Cardiac muscle cell (in vitro differentiated cells and primary cell): ENCODE measurements around the gene MYO5A. TPM values are rescaled to one million over a fixed set of nuclear protein-coding genes. Genes with fewer than 3 reads are reported as not detected.
"Not testable (repeated sequence)": the region's sequence is repeated elsewhere in the genome, so short reads cannot be mapped to it uniquely, and the experiment has no call there.

Source experiments
- DNase-seq, 2 donors: peaks; one replicate each; pipeline versions ENCODE4 v3.0.0 to v3.0.0-alpha.2; 2010 to 2017; ENCODE audit warnings: low read depth in 1 of 2, low spot score in 1 of 2
- H3K27ac ChIP-seq: fragments of 200-600 bp; sonication (generic); 2 replicates; pipeline ENCODE4 v1.5.1; 2016
- H3K27me3 ChIP-seq: fragments of 200-600 bp; sonication (generic); 2 replicates; pipeline ENCODE4 v1.6.0; 2016; ENCODE audit warnings: control low read depth
- H3K36me3 ChIP-seq: fragments of 200-600 bp; sonication (generic); 2 replicates; pipeline ENCODE4 v1.5.1; 2016; ENCODE audit warnings: control low read depth
- H3K4me1 ChIP-seq: fragments of 200-600 bp; sonication (generic); 2 replicates; pipeline ENCODE4 v1.8.1; 2017; ENCODE audit warnings: low read depth, mild to moderate bottlenecking, mixed run types
- H3K4me3 ChIP-seq: fragments of 200-600 bp; sonication (generic); 2 replicates; pipeline ENCODE4 v1.5.1; 2016; ENCODE audit warnings: mild to moderate bottlenecking
- H3K9me3 ChIP-seq: fragments of 200-600 bp; sonication (generic); 2 replicates; pipeline ENCODE4 v1.5.1; 2017; ENCODE audit warnings: low read depth, mild to moderate bottlenecking, control low read depth
- CTCF ChIP-seq: IDR thresholded peaks from 2 replicates; pipeline ENCODE4 v1.5.1; 2012; ENCODE audit warnings: low read depth, mild to moderate bottlenecking, low read length
- polyA plus RNA-seq: library from polyadenylated mRNA; unstranded; fragments of >200 nt; fragmentation: Nextera tagmentation; extraction: Ambion mirVana; gene quantifications from 2 replicates; pipeline ENCODE4 v1.2.1, GENCODE V29; 2016
- total RNA-seq: library from RNA; depleted of rRNA; stranded (reverse); fragments of >200 nt; gene quantifications from 2 replicates; pipeline ENCODE4 v1.2.3, GENCODE V29; 2016

The MYO5A gene
- total and polyA plus RNA-seq, 2 experiments from 2014 or later, result 5.1 to 27.7 TPM

GRCh38 chr15:52464040-52464439 is 64.6 kb downstream of the MYO5A start:
- Histone ChIP-seq H3K4me3 (no peak overlapping the region), H3K36me3 (no peaks in the 10 kb centered on the region), H3K9me3 (no peaks in the 10 kb centered on the region), H3K27me3 (no peaks in the 10 kb centered on the region), H3K27ac (no peak overlapping the region), H3K4me1 (peaks cover 22% of the 10 kb centered on the region)
- DNase-seq, result no peak
- TF ChIP-seq CTCF, result no peak

GRCh38 chr15:52463638-52464037 is 65.0 kb downstream of the MYO5A start:
- H3K27me3 ChIP-seq, result no peaks in the 10 kb centered on the region
- peak in 1 of 2 donors; percentile 13 for DNase-seq
- no peaks in the 10 kb centered on the region for H3K9me3 ChIP-seq
- H3K36me3 ChIP-seq, result no peaks in the 10 kb centered on the region
- no peak for TF ChIP-seq CTCF
- H3K27ac ChIP-seq, result no peak overlapping the region
- peaks cover 22% of the 10 kb centered on the region for H3K4me1 ChIP-seq
- no peak overlapping the region for H3K4me3 ChIP-seq

- Histone ChIP-seq H3K4me3 (no peak overlapping the region), H3K27ac (no peak overlapping the region), H3K4me1 (peaks cover 22% of the 10 kb centered on the region), H3K27me3 (no peaks in the 10 kb centered on the region), H3K36me3 (no peaks in the 10 kb centered on the region), H3K9me3 (no peaks in the 10 kb centered on the region)
- no peak for DNase-seq
- no peak for TF ChIP-seq CTCF
Measured at GRCh38 chr15:52462806-52463360, 65.8 kb downstream of the MYO5A start.

- H3K27me3 ChIP-seq, H3K36me3 ChIP-seq, H3K4me3 ChIP-seq, H3K9me3 ChIP-seq, DNase-seq, H3K27ac ChIP-seq: not testable (repeated sequence)
- peaks cover 13% of the 10 kb centered on the region for H3K4me1 ChIP-seq
Measured at GRCh38 chr15:52459701-52460100, 69.0 kb downstream of the MYO5A start.

GRCh38 chr15:52459265-52459664 is 69.4 kb downstream of the MYO5A start:
- H3K4me1 ChIP-seq, result peaks cover 13% of the 10 kb centered on the region
- DNase-seq, H3K36me3 ChIP-seq, H3K27me3 ChIP-seq, H3K27ac ChIP-seq, H3K9me3 ChIP-seq, H3K4me3 ChIP-seq: not testable (repeated sequence)

- Histone ChIP-seq H3K4me1 (no peaks in the 10 kb centered on the region), H3K9me3 (no peaks in the 10 kb centered on the region), H3K27me3 (no peaks in the 10 kb centered on the region), H3K27ac (no peak overlapping the region), H3K4me3 (no peak overlapping the region), H3K36me3 (no peaks in the 10 kb centered on the region)
- DNase-seq, result no peak
- TF ChIP-seq CTCF, result no peak
Measured at GRCh38 chr15:52448011-52448890, 80.4 kb downstream of the MYO5A start.
